SW 1271 (cell line): Measurements from ENCODE around the gene SNX3.

ENCODE experiments used
- DNase-seq, 2 experiments: peaks; one replicate each; lab custom pipeline; 2025; lab: John Stamatoyannopoulos, UW

Gene SNX3

DNA sequence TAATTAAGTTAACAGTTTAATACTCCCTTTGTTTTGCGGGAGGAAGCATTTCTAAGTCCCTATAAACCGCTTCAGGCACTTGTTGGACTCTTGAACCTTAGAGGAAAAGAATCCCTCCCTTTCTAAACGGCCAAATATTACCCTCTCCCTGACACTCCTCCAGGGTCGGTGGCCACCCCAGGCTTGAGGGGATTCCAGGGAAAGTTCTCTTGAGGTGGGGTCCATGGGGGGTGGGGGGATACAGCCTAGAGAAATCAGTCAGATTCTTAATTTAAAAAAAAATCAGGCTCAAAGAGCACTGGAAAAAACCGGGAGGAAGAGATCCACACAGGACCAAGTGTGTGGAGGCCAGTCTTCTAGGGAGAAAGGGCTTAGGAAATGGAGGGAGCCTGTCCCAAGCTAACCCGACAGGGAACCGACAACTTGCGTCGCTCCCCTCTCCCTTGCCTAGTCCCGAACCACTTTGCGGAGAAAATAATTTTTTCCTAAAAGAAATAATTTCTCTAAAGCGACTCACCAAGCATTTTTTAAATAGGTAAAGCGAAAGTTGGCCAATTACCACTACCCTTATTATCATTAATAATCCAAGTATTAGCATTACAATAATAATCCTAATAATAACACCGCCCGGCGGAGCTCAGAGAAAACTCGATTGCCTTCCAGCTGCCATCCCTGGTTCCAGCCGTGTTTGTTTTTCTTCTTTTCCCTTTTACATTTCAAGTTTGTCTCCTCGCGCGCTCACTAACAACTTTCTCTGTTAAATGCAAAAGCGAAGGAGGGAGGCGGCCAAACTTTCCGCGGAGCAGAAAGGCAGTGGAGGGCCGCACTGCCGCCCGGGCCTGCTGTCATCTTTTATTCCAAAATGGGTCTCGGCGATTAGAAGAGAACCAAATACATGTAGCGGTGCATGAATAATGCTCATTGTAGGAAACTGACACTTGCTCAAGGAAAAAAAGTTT is 90.2 kb downstream of the SNX3 start:
- DNase-seq: no peak

- DNase-seq: no peak
Observed at GRCh38 chr6:108169464-108170331, 91.1 kb downstream of the SNX3 start.

DNA sequence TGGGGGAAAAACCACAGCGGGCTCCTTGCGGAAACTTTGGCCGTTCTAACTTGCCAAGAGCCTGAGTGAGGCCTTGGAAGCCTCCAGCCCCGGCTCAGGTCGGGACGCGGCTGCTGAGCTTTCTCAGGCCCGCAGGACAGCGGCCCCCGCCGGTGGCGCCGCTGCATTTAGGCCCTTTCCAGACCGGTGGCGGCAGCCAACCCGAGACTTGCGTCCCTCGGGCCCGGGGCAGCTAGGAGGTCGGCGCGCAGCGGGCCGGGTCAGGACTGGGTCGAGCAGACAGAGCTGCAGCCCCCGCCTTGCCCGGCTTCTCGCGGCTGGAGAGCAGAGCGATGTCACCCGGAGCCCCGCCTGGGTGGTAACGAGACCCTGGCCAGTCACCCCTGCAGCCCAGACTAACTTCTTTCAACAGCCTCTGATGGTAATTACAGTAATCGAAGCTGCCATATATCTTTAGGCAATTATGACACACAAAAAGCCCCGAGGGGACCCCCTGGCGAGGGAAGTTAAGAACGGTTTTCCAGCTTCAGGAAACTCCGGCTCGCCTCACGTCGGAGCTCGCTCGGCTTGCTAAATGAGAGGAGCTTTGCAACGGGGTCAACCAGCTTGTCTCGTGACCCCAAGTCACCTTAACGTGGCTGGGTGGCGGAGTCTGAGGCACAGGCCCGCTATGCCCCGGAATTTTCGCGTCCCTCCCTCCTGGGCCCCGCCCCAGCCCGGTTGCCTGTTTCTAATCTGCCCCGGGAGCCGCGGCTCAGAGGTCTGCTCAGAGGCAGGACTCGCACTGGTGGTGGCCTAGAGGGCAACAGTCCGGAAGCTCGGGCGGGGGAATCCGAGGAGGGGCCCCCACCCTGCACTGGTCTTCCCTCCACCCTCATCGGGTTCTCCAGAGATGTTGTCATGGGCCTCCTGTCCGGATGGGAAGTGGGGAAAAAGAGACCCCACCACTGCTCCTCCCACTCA is 92.1 kb downstream of the SNX3 start:
- no peak for DNase-seq

- DNase-seq: no peak
Observed at GRCh38 chr6:108168090-108168463, 92.8 kb downstream of the SNX3 start.

DNA sequence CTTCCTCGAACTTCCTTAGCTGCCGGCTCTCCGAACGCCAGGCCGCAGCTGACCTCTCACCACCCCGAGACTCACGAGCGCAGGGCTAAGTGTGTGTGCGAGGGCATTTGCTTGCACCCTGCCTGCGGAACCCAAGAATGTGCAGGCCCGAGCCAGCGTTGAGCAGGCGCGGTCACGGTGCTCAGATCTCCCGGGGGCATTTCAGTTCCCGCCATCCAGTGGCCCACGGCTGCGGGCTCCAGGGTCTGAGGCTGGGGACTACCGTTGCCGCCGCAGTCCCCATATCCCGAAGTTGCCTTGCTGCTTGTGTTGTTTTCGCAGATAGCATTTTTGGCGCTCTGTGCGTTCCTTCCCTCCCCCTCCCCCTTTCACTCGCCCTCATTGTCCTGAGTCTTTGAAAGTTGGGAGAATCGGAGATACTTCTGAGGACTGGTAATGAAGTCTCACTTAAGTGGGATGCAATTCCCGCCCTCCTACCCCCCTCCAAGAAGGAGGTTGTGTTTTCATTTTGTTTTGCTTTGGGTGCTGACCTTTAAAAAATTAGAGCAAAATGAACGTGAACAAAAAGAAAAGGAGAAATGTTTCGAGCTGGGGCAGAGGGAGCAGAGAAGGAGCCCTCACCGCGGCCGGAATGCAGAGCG is 93.3 kb downstream of the SNX3 start:
- no peak for DNase-seq

DNA sequence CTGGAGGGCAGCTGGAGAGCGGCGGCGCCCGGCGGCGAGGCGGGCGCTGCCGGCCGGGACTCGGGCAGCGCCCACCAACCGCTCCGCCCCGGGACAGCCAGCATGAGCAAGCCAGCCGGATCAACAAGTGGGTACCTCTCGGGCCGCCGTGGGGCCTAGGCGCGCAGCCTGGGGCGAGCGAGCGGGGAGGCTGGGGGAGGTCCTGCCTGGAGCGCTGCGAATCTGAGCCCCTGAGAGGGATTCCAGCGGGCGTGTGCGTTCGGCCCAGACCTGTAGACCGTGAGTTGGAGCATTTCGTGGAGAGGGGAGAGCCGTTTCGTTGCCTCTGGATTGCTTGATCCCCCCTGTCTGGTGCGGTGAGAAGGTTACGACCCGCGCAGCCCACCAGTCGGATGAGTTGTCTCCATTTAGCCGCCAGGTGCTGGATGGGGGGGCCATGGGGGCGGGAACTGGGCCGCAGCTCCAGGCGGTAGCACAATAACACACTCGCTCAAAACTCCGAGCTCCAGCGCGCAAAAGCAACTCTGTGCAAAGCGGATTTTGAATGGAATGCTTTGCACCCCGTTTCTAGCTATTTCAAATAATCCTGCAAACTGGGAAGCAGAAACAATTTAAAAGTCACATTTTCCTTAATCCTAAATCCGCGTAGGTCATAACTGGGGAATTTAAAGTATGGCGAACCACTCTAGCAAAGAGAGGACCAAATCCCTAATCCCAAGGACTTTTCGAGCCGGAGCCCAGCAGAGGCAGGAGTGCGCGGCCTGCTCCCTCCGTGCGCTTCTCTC is 94.0 kb downstream of the SNX3 start:
- DNase-seq: no peak

DNA sequence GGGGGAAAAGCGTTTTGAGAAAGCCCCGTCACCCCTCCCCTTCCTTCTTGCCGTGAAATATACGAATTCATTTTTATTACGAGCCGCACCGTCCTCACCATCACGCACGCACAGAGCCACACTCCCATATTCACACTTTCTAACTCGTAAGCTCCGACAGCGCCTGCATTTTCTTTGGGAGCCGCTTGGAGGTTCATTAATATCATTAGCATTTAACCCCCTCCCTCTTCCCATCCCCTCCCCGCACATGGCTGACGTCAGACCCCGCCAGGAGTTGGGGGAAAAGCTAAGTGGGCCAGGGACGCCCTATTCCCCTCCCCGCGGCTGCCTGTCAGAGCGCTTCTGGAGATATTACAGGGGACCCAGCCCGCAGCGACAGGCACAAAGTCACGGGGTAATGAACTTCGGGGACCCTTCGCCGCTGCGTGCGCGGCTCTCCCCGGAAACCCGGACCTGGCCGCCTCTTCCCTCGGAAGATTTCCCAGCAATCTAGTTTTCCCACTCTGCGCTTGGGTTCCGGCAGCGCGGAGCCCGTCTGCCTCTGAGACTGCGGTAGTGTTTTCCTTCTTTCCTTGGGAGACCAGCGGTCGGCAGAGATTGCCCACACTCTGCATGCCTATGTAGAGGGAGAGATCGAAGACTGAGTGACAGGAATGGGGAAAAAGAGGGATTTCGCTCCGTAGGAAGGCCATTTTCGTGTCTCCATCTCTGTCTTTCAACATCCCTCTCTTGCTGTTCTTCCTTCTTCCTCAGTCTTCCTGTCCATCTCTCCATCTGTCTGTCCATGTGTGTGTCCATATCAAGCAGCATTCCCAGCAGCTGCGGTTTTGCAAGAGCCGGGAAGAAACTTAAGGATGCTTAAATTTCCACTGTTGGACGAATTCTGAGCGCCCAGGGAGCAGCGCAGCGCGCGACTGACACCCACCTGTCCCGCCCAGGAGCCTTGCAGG is 94.9 kb downstream of the SNX3 start, which contains the start of gene NR2E1:
Gene NR2E1, plus strand, starts transcription at position 309 of the 950 bp plus-strand sequence. CDS start 744 bp downstream, outside the sequence.
- DNase-seq: no peak

GRCh38 chr6:108164815-108165706 is 95.8 kb downstream of the SNX3 start:
- no peak for DNase-seq

GRCh38 chr6:108164543-108164814 is 96.4 kb downstream of the SNX3 start:
- DNase-seq: no peak

DNA sequence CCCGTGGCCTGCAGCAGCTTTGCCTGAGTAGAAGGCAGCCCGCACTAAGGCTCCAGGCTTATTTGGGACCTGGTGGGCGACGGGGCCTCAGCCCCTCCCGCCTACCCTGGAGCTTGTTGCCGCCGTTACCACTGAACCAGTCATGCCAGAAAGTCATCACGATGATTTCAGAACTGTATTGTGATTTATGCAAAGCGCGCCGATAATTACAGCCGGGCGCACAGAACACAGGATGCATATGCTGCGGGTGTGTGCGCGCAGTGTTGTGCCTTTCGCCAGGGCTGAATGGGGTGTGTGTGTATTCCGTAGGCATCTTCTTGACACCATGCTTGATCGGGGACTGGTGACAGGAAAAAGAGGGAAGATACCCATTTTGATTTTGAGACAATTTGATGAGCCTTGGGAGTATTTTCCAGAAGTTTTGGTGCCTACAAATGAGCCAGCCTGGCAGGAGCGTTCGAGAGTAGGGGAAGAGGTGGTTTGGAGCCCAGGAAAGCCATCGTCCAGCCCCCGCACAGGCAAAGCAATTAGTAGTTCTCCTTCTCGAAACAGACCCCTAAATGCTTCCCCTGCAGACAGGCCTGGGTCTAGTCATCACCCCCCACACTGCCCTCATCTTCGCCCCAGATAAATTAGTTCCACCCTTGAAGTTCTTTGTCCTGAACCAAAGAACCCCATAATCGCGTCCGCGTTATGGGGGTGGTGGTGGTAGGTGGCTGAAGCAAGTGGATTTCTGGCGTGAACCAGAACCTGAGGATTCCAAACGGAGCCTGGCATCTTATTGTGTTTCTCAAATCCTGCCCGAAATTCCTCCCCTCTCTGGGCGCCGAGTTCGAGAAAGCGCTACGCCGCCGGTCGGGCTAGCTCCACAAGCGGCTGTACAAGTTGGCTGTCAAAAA is 96.9 kb downstream of the SNX3 start:
- DNase-seq: no peak

GRCh38 chr6:108163267-108163643 is 97.6 kb downstream of the SNX3 start:
- no peak for DNase-seq

GRCh38 chr6:108161724-108162282 is 99.0 kb downstream of the SNX3 start:
- DNase-seq: no peak
